Esophagus muscularis mucosa (tissue), 4 donors: ENCODE data around the gene DMC1. TPM values are rescaled to one million over a fixed set of nuclear protein-coding genes. Genes with fewer than 3 reads are reported as not detected.

Experiments used
- DNase-seq: peaks from one replicate; pipeline ENCODE4 v3.0.0-alpha.2; 2017; ENCODE audit errors: extremely low spot score
- H3K27ac ChIP-seq, 4 donors: fragments of 200-600 bp; sonication (generic); replicated peaks in 1 of 4; 1 replicate in 3 of 4; 2 replicates in 1 of 4; pipeline ENCODE4 v1.5.1; 2016 to 2019; ENCODE audit warnings: mild to moderate bottlenecking in 1 of 4
- H3K27me3 ChIP-seq, 4 donors: fragments of 200-600 bp; sonication (generic); one replicate each; pipeline versions ENCODE4 v1.5.1 to v1.6.0; 2016 to 2019
- H3K36me3 ChIP-seq, 4 donors: fragments of 200-600 bp; sonication (generic); one replicate each; pipeline ENCODE4 v1.5.1; 2016 to 2019
- H3K4me1 ChIP-seq, 4 donors: fragments of 200-600 bp; sonication (generic); one replicate each; pipeline ENCODE4 v1.5.1; 2016 to 2019
- H3K4me3 ChIP-seq, 4 donors: fragments of 200-600 bp; sonication (generic); 1 replicate in 2 of 4; 2 replicates in 2 of 4; pipeline ENCODE4 v1.5.1; 2016 to 2019; ENCODE audit warnings: mild to moderate bottlenecking in 4 of 4, moderate library complexity in 1 of 4
- H3K9me3 ChIP-seq, 4 donors: fragments of 200-600 bp; sonication (generic); 1 replicate in 3 of 4; 2 replicates in 1 of 4; pipeline ENCODE4 v1.5.1; 2016 to 2019
- CTCF ChIP-seq, 3 experiments: fragments of 200-600 bp in 2 of 3; fragments of 450-650 bp in 1 of 3; sonication (generic) in 2 of 3; IDR thresholded peaks; one replicate each; pipeline ENCODE4 v1.5.1; 2017 to 2019; ENCODE audit warnings: antibody characterized with exemption in 3 of 3, mild to moderate bottlenecking in 2 of 3, moderate library complexity in 1 of 3
- EP300 ChIP-seq: sonication (generic); formaldehyde crosslinking; IDR thresholded peaks from one replicate; pipeline ENCODE4 v1.6.1; 2017; ENCODE audit warnings: antibody characterized with exemption
- POLR2A ChIP-seq: fragments of 450-650 bp; IDR thresholded peaks from one replicate; pipeline ENCODE4 v1.6.1; 2017; ENCODE audit warnings: antibody characterized with exemption, moderate library complexity, mild to moderate bottlenecking, low read depth
- POLR2AphosphoS5 ChIP-seq, 2 donors: sonication (generic); formaldehyde crosslinking; IDR thresholded peaks; one replicate each; pipeline ENCODE4 v1.6.1; 2017; ENCODE audit warnings: antibody characterized with exemption in 2 of 2
- WGBS: methylation state at CpG from one replicate; pipeline ENCODE4 v1.1.5; 2018; 5-methylcytosine and 5-hydroxymethylcytosine counted together
- intact Hi-C: fragments of 100-400 bp; cut with DNase I; formaldehyde crosslinking; loops from one replicate; pipeline ENCODE4 v1.15.1; 2023
- total RNA-seq, 4 donors: library from RNA; depleted of rRNA; stranded (reverse); fragments of >200 nt; gene quantifications; one replicate each; pipeline versions ENCODE4 v1.1.0 to v1.2.1, GENCODE V29; 2016

DMC1 gene
- total RNA-seq, 4 donors from 2014 or later, result 1.3 to 6.5 (median 1.6) TPM

DNA sequence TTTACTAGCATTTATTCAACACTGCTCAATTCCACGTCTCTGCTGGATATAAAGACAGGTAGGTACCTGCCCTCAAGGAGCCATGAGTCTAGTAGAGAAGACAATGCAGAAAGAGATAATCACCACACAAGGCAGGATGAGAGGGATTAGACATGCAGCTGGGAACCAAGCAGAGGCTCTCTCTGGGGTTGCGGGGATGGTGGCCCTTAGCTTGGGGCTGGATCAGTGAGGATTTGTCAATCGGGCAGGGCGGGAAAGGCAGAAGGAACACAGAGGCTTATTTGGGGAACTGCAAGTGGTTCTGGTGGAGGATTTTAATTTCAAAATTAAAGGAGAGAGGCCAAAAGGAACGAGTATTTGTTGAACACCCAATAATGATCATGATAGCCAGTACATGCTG, 8.5 kb upstream of the DMC1 start:
- peak; percentile 70 for DNase-seq
- Histone ChIP-seq H3K9me3 (no peaks in the 10 kb centered on the region), H3K4me3 (no peak overlapping the region), H3K27me3 (no peaks in the 10 kb centered on the region), H3K4me1 (no peaks in the 10 kb centered on the region), H3K36me3 (no peaks in the 10 kb centered on the region), H3K27ac (no peak overlapping the region)
- no peak for TF ChIP-seq EP300
- no peak for TF ChIP-seq POLR2AphosphoS5 (IDR thresholded peaks at IDR 0.05)
- TF ChIP-seq POLR2A, result no peak
- no peak for TF ChIP-seq CTCF (IDR thresholded peaks at IDR 0.05)
- 85% methylated on average over 5 of the region's 5 CpGs for WGBS
- intact Hi-C loops, result no loop called here

DNA sequence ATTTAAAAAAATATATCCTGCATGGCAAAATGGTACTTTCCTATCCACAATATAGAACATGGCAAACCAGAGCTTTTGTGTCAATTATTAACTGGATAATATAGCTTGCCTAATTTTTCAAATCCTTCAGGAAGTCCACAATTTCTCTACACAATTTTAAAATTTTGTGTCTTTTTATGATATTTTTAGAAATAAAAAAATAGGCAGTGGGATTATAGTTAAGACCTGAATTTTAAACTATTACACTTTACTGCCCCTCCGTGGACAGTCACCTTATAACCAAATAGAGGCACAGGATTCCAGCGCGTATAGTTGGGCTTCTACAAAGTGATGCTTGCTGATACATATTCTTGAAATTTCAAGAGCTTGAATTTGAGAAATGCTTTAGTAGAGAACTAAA, 2.1 kb upstream of the DMC1 start:
- Histone ChIP-seq H3K27ac (no peak overlapping the region), H3K27me3 (no peaks in the 10 kb centered on the region), H3K4me3 (no peak overlapping the region), H3K9me3 (no peaks in the 10 kb centered on the region), H3K36me3 (no peaks in the 10 kb centered on the region), H3K4me1 (peaks cover 10 to 28% (median 20%) of the 10 kb centered on the region in 4 donors)
- intact Hi-C loops, result loop anchor here (5.0 kb wide), 2 partner anchors 160 to 515 kb away; partner anchors contain the start of gene PICK1
- DNase-seq, result peak; percentile 86
- TF ChIP-seq CTCF (IDR thresholded peaks at IDR 0.05), result peak; percentile 53 to 67 (median 59)
- no peak for TF ChIP-seq POLR2A
- TF ChIP-seq EP300, result no peak
- no peak for TF ChIP-seq POLR2AphosphoS5 (IDR thresholded peaks at IDR 0.05)
- 7% methylated on average over 3 of the region's 3 CpGs for WGBS

- Histone ChIP-seq H3K4me3 (peak overlapping the region; percentile 65 to 82 (median 70)), H3K9me3 (no peaks in the 10 kb centered on the region), H3K36me3 (no peaks in the 10 kb centered on the region), H3K27ac (peak overlapping the region; percentile 81 to 88 (median 86)), H3K27me3 (no peaks in the 10 kb centered on the region), H3K4me1 (peaks cover 10 to 28% (median 20%) of the 10 kb centered on the region in 4 donors)
- WGBS, result 2% methylated on average over 14 of the region's 14 CpGs
- intact Hi-C loops, result loop anchor here (2.0 to 5.0 kb wide), 3 partner anchors 66 to 514 kb away; partner anchors contain the start of gene PICK1
- TF ChIP-seq CTCF (IDR thresholded peaks at IDR 0.05), result peak in 1 of 3 experiments; percentile 2
- no peak for TF ChIP-seq EP300
- peak in 1 of 2 donors; percentile 20 for TF ChIP-seq POLR2AphosphoS5 (IDR thresholded peaks at IDR 0.05)
- DNase-seq, result no peak
Observed at GRCh38 chr22:38570779-38571364, 889 bp upstream of the DMC1 start.

DNA sequence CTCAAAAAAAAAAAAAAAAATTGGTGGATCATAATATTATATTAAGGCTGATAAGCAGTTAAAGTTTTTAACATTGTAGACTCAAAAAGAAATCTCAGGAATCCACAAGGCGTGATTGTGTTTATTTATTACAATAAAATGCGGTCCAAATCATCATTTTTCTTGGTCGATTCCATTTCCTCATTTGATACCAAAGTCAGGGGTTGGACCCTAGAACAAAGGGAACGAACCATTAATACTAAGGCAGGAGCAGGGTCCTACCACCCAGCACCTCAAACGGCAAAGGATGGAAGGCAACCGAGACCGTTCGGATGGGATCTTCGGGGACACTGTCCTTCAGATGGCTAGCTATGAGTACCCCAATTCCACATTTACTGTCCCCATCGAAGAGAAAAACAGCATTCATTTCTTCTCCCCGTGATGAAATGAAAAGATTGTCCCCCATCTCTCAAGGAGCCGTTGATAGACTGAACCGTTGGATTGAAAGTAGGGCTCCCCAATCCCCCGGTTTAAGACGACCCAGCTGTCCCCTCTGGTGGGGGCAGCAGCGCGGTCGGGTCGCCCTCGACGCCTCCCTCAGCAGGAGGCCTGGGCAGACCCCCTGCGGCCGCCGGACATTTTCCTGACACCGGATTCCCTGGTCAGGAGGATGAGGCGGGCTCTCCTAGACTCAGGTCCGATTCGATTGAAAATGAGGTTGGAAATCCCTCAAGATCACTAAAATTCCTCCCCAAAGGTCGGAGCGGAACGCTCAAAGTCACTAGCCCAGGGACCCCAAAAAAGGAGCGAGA, 607 bp downstream of the DMC1 start:
- Histone ChIP-seq H3K9me3 (no peaks in the 10 kb centered on the region), H3K4me3 (peak overlapping the region; percentile 65 to 82 (median 70)), H3K27ac (peak overlapping the region; percentile 81 to 88 (median 86)), H3K27me3 (no peaks in the 10 kb centered on the region), H3K4me1 (peaks cover 10 to 28% (median 20%) of the 10 kb centered on the region in 4 donors), H3K36me3 (no peaks in the 10 kb centered on the region)
- intact Hi-C loops, result no loop called here
- TF ChIP-seq POLR2AphosphoS5 (IDR thresholded peaks at IDR 0.05), result no peak
- TF ChIP-seq POLR2A, result no peak
- no peak for TF ChIP-seq CTCF (IDR thresholded peaks at IDR 0.05)
- no peak for TF ChIP-seq EP300
- no peak for DNase-seq
- 36% methylated on average over 23 of the region's 32 CpGs for WGBS
